WERI-Rb-1 (cell line): ENCODE results near the gene SFTPB.

Experiments used
- DNase-seq: peaks from one replicate; pipeline ENCODE4 v3.0.0-alpha.2; 2020
- H3K27ac ChIP-seq: fragments of 250-450 bp; sonication (Bioruptor Pico); 2 replicates; pipeline ENCODE4 v1.5.1; 2020; ENCODE audit warnings: mild to moderate bottlenecking, moderate library complexity
- H3K27me3 ChIP-seq: fragments of 250-450 bp; sonication (Bioruptor Pico); 2 replicates; pipeline ENCODE4 v1.5.1; 2021; ENCODE audit warnings: mild to moderate bottlenecking, low read depth, moderate library complexity; ENCODE audit not compliant: insufficient read depth, severe bottlenecking
- H3K36me3 ChIP-seq: fragments of 250-450 bp; sonication (Bioruptor Pico); 2 replicates; pipeline ENCODE4 v1.5.1; 2020; ENCODE audit warnings: mild to moderate bottlenecking, moderate library complexity
- H3K4me3 ChIP-seq: 2 replicates; pipeline ENCODE4 v1.5.1; 2011; ENCODE audit warnings: low read depth, mild to moderate bottlenecking, control low read depth, low read length
- H3K9me3 ChIP-seq: fragments of 250-450 bp; sonication (Bioruptor Pico); 2 replicates; pipeline ENCODE4 v1.5.1; 2021; ENCODE audit warnings: mild to moderate bottlenecking, moderate library complexity; ENCODE audit not compliant: severe bottlenecking
- CTCF ChIP-seq: IDR thresholded peaks from 2 replicates; pipeline ENCODE4 v1.5.1; 2011; ENCODE audit warnings: low read depth, mild to moderate bottlenecking, control low read depth, inconsistent platforms, low read length

Gene SFTPB

GRCh38 chr2:85684806-85685205, 16.8 kb upstream of the SFTPB start:
- Histone ChIP-seq H3K36me3 (no peaks in the 10 kb centered on the region), H3K9me3 (no peaks in the 10 kb centered on the region), H3K27ac (no peak overlapping the region), H3K4me3 (no peak overlapping the region), H3K27me3 (no peaks in the 10 kb centered on the region)
- DNase-seq: no peak
- no peak for TF ChIP-seq CTCF

DNA sequence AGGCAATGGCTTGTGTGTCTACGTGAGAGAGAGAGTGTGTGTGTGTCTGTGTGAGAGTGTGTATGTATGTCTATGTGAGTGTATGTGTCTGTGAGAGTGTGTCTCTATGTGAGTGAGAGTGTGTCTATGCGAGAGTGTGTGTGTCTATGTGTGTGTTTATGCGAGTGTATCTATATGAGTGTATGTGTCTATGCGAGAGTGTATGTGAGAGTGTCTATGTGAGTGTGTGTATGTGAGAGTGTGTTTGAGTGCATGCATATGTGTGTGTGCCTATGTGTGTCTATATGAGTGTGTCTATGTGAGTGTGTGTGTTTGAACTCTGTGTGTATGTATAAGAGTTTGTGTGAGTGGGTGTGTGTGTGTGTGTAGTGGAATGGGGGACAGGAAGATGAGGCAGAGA, 16.4 kb upstream of the SFTPB start:
- Histone ChIP-seq H3K9me3 (no peaks in the 10 kb centered on the region), H3K27ac (no peak overlapping the region), H3K4me3 (no peak overlapping the region), H3K36me3 (no peaks in the 10 kb centered on the region), H3K27me3 (no peaks in the 10 kb centered on the region)
- DNase-seq: no peak
- no peak for TF ChIP-seq CTCF

- TF ChIP-seq CTCF: no peak
- H3K27ac ChIP-seq: no peak overlapping the region
These were observed 14.4 kb upstream of the SFTPB start for GRCh38 chr2:85682378-85682777.

GRCh38 chr2:85681776-85682175, 13.8 kb upstream of the SFTPB start:
- no peak overlapping the region for H3K27ac ChIP-seq
- H3K36me3 ChIP-seq: no peaks in the 10 kb centered on the region
- TF ChIP-seq CTCF: no peak
- no peaks in the 10 kb centered on the region for H3K9me3 ChIP-seq
- H3K4me3 ChIP-seq: no peak overlapping the region
- no peak for DNase-seq
- H3K27me3 ChIP-seq: no peaks in the 10 kb centered on the region

More at GRCh38 chr2:85682378-85682777, 14.4 kb upstream of the SFTPB start:
- H3K27me3 ChIP-seq: no peaks in the 10 kb centered on the region
- H3K4me3 ChIP-seq: no peak overlapping the region
- H3K9me3 ChIP-seq: no peaks in the 10 kb centered on the region
- no peak for DNase-seq
- no peaks in the 10 kb centered on the region for H3K36me3 ChIP-seq

DNA sequence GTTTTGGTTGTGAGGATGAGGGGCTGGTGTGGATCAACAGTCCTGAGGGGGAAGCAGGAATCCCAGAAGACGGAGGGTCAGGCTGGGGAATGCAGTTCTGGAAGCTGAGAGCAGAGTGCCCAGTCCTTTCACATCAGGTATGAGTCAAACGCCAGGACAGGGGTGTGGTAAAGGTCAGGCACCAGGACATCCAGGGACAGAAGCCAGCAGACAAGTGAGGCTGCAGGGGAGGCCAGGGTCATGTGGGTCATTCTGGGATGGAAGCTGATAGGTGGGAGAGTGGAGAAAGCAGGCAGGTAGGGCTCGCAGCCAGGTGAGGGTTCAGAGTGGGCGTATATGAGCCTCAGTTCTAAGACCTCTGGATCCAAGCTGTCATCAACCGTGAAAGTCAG, 13.4 kb upstream of the SFTPB start:
- Histone ChIP-seq H3K27me3 (no peaks in the 10 kb centered on the region), H3K4me3 (no peak overlapping the region), H3K27ac (no peak overlapping the region), H3K9me3 (no peaks in the 10 kb centered on the region), H3K36me3 (no peaks in the 10 kb centered on the region)
- TF ChIP-seq CTCF: no peak
- no peak for DNase-seq

DNA sequence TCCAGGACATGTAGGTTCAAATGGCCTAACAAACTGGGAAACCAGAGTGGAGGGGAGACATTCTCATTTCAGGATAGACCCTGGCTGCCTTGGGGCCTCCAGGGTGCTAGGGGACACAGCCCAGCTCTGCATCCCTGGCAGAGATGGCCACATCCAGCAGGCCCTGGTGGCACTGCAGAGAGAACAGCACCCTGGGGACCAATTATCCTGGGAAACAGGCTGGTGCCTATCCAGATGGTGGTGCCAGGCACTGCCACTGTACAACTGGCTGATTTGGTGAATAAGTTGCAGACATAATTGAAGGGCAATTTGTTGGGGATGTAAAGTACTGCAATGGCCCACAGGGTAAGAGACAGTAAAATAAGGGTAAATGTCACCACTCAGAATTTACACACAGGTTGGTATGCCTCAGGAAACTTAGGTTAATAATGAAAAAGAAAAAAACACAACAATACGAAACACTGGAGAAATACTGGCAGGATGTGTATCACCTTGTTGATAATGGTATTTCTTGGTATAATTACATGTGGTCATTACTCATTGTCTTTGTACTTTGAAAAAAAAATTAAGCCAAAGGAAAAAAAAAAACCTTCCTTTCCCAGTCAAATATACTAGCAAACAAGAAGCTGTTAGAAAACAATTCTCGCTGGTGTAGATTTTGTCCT, 12.8 kb upstream of the SFTPB start:
- H3K4me3 ChIP-seq: no peak overlapping the region
- no peak for DNase-seq
- no peaks in the 10 kb centered on the region for H3K9me3 ChIP-seq
- no peak for TF ChIP-seq CTCF
- H3K36me3 ChIP-seq: no peaks in the 10 kb centered on the region
- no peaks in the 10 kb centered on the region for H3K27me3 ChIP-seq
- H3K27ac ChIP-seq: no peak overlapping the region
